GM18507 (cell line): ENCODE data around the gene CAMKMT.
A peak's percentile ranks its signal among the peaks of the same experiment; 100 is the strongest.

Experiments
- DNase-seq: peaks from one replicate; pipeline ENCODE4 v3.0.0; 2011; ENCODE audit warnings: low read depth; ENCODE audit not compliant: insufficient read length; ENCODE audit errors: extremely low spot score
- FAIRE-seq: peaks from 2 replicates; lab custom pipeline; 2011; peaks lifted over from hg19 to GRCh38; lab: Jason Lieb, UNC

CAMKMT gene

DNA sequence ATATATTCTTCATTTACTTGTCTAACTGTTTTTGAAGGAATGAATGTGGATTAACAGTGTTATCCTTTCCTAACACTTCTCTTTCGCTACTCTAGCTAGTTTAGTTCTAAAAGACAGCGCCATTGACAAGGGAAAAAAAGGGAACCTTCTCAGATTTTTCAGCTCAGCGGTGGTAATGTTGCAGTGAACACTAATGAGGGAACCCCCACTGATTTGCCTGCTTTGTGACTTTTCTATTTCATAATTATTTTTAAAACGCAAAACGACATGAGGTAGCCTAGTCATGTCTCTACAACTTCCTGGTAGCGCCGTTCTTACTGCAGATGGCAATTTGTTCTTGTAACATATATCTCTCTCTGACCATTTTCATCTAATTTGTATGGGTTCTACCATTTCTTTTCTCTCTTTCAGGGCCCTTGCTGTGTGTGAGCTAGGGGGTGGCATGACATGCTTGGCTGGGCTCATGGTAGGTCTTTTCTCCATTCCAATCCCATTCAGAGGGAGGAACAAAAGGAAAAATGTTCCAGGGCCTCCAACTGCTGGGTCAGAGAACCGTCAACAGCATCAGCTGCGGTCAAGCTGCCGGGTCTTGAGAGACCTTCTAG, 344.2 kb downstream of the CAMKMT start:
- DNase-seq: no peak
- no peak for FAIRE-seq

DNA sequence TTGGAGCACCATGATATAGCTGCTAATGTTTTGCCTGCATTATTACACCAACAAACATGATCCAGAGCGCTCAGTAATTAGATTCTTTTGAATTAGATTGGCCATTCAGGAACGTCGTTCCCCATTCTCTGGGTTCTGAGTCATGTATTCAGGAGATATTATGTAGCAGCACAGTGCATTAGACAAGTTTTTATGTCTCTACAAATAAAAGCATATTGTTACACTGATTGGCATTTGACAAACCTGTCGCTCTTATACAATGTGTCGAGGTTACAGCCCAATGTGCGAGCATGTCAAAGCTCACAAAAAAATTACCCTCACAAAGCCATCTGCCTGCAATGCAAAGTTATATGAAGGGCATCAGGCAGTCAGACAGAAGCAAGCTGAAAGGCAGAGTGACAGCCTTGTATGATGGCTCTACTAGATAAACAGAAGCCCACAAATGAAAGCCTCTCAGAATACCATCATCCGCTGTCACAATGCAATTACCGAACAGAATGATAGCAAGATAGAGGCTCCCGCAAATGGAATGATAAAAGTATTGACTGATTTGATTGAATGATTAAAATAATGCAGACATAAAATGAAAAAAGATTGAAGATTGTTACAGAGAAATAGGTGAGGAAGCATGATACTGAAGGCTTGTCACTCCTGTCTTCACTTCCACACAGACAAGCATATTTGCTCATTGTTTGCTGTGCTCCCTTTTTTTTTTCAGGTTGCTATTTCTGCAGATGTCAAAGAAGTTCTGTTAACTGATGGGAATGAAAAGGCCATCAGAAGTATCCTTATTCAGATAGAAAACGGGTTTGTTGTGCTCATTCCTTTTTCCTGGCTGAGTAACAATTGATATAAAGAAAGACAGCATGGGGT, 345.2 kb downstream of the CAMKMT start:
- no peak for FAIRE-seq
- no peak for DNase-seq

DNA sequence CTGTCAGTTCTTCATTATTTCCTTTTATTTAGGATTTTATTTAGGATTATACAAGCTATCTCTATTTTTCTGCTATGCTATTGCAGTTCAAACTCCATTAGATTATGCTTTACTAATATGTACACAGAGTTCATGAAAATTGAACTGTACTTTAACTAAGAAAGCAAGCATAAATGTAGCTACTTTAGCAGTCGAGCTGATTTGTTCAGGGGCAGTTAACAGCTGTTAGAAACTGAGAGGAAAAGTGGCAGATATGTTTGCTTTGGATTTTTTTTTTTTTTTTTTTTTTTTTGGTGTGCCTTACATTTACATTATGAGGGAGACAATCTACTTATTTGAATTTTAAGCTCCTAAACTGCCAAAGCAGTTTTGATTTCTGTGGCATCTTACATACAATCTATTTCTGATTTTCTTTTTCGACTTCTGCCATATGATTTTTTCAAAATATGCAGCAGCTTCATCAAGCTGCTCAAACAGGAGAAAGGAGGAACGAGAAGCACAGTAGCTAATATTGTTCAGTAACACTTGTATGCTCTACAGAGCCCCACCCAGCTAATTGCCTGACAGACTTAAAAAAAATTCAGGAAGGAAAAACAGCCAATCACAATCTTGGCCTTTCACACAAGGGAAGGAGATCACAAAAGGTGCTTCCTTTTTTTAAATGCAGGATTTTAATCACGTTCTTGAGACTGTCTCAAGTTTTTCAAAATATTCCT, 346.4 kb downstream of the CAMKMT start:
- DNase-seq (no peak), FAIRE-seq (peak; percentile 86)

DNA sequence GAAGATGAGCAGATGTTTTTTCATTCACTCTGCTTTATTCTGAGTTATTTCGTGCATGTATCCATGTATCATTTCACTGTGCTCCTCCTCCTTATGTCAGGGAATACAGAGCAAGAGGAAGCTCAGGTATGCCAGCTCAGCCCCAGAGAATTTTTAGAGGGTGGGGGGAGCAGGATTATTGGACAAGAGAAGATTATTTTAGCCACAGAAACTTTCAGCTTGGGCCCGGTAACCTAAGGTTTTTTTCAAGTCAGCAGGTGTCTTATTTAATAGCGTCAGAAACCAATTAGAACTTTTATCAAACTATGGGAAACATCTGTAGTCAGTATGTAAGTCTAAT, 346.9 kb downstream of the CAMKMT start:
- FAIRE-seq: no peak
- no peak for DNase-seq

DNA sequence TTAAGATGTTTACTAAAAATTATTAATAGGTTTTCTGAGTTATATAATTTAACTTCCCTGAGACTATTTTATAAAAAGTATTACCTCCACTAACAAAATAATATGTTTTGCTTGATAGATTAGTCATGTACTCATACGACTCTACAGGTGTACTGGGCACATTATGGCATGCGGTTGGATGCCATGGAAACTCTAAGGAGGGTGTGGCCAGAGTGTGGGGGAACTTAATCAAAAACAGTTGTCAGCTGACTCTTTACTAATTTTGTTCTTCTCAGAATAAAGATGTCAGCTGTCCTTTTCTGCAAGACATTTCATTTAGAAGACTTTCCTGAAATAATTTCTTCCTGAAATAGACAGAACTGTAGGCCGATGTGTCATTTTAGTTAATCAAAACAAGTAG, 351.4 kb downstream of the CAMKMT start:
- no peak for DNase-seq
- FAIRE-seq: peak; percentile 61

DNA sequence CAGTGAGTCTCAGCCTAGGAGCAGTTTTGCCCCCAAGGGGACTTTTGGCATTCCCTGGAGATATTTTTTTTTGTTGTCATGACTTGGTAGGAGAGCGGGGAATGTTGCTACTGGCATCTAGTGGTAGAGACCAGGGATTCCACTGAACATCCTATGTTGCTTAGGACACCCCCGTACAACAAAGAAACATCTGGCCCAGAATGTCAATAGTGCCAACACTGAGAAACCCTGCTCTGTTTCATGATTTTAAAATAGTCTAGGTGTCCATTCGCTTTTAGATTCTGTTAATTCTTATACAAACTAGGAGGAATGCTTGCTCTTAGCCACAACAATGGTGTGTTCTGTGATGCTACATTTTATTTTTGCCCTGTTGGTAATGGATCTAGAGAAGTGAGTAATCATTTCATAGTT, 353.9 kb downstream of the CAMKMT start:
- DNase-seq (no peak), FAIRE-seq (no peak)

DNA sequence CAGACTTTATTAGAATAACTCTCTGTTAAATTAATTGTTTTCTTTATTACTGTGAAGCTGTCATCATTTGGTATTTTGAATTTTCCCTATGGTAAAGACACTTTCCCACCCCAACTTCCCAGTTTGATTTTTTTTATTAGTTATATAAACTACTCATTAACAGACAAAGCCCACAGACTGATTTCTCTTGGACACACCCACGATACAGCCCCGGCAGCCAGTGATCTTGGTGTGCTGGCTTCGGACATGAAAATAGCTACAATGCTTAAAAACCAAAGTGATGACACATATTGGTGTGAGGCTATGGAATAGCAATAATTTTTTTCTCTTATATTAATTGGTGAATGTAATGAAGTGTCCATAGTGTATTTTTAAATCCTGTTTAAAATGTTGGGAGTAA, 354.4 kb downstream of the CAMKMT start:
- FAIRE-seq (no peak), DNase-seq (no peak)

DNA sequence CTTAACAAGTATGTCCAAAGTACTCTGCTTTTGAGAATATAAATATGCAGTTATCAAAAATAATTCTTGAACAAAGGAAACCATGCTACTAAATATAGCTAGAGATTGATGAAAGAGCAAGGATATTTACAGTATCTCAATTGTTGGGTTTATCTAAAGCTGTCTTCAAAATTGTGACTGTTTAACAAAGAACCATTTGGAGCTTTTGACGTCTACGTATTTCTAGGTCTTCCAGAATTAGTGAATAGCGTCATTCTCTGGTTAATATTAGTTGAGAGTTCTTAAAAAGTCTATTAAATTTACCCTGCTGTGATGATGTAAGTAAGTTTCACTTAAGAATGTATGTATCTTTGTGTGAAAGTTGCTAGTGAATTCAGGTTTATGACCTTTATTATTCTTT, 356.7 kb downstream of the CAMKMT start:
- no peak for FAIRE-seq
- no peak for DNase-seq

DNA sequence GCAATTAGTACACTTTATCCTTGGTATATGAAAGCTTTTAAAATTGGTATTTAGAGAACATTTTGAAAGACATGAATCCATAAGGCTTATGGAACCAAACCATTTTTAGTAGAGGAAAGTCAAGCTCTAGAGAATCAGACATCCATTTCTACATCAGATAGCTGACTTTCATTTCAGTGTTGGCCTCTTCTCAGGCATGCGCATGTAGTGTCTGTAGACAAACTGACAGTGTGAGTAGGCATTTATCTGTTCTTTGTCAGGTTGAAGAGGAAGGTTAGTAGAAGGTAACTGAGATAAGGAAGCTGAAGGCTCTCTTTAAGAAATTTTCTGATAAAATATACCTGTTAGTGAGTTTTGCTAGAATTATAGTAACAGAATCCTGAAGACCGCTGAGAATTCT, 357.8 kb downstream of the CAMKMT start:
- DNase-seq (no peak), FAIRE-seq (no peak)

DNA sequence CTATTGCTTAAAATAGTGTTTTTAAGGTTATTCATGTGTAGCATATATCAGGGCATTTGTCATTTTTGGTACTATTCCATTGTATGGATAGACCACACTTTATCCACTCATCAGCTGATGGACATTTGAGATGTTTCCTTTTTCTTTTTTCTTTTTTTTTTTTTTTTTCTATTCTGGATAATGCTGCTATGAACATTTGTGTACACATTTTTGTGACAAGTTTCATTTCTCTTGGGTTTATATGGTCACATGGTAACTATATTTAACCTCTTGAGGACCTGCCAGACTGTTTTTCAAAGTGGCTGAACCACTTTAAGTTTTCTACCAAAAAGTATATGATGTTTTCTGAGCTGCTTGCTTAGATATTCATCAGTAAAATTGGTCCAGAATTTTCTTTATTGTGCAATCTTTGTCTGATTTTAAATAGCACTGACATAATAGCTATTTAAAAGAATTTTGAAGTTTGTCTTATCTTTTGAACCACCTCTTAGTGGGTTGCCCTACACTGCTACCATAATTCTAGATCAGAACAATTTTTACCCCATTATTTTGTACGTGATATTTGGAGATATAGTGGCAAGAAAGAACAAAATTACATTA, 360.4 kb downstream of the CAMKMT start:
- FAIRE-seq: peak; percentile 58
- no peak for DNase-seq

DNA sequence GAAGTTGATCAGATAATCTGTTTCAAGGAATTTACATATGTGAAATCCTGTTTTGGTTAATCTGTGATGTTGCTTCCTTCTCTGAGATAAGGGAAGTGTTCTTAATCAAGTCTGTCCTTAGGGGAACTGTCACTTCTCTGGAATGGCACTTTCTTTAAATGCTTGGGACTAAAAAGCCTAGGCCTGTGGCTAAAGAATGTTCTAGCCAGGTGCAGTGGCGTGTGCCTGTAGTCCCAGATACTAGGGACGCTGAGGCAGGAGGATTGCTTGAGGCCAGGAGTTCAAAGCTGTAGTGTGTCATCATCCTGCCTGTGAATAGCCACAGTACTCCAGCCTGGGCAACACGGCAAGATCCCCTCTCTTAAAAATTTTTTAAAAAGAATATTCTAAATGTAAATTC, 362.2 kb downstream of the CAMKMT start:
- FAIRE-seq (no peak), DNase-seq (no peak)

DNA sequence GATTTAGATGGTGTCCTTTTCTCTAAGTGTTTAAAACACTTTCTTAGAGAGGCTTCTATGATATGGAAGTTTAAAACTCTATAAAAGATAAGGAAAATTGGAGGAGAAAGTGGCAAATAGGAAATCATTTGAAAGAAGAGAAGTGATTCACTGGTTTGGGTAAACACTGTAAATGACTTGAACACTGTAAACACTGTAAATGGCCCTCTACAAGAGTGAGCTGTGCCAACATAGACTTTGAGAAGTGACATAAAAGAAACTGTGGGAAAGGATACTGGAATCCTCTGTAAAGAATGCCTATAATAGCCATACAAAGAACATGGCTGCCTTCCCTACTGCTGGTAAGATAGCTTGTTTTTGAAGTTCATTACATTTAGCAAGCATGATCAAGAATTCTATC, 368.8 kb downstream of the CAMKMT start:
- no peak for FAIRE-seq
- DNase-seq: no peak

DNA sequence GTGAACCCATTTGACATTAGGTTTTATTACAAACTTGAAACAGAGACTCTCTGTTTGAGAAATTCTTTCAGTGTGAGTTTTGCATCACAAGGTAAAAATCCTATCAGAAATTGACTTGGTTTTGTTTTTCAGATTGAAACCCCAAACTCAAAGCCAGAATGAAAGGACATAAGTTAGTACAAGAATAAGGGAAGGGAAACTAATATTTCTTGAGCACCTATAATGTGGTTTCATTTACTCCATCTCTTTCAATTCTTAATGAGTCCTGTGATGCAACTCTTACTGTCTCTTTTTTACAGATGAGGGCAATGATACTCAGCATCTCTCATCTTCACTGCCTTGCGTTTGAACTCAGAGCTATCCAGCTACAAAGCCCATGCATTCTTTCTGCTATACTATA, 369.8 kb downstream of the CAMKMT start:
- peak; percentile 82 for FAIRE-seq
- no peak for DNase-seq

DNA sequence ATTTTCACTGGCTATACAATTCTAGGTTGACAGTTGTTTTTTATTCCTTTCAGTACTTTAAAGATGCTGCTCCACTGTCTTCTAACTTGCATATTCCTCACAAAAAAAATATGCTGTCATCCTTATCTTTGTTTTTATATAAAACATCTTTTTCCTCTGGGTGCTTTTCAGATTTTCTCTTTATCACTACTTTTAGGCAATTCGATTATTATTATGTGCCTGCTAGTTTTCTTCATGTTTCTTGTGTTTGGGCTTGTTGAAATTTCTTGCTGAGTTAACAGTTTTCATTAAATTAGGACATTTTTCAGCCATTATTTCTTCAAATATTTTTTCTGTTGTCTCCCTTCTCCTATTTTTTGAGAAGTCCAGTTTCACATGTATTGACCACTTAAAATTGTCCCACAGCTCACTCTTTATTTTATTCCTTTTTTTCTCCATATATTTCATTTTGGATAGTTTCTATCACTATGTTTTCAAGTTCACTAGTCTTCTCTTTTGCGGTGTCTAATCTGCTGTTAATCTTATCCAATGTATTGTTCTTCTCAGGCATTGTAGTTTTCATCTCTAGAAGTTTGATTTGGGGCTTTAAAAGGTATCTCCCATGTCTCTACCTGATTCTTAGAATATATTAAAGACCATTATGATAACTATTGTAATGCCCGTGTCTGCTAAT, 374.7 kb downstream of the CAMKMT start:
- no peak for FAIRE-seq
- DNase-seq: no peak

DNA sequence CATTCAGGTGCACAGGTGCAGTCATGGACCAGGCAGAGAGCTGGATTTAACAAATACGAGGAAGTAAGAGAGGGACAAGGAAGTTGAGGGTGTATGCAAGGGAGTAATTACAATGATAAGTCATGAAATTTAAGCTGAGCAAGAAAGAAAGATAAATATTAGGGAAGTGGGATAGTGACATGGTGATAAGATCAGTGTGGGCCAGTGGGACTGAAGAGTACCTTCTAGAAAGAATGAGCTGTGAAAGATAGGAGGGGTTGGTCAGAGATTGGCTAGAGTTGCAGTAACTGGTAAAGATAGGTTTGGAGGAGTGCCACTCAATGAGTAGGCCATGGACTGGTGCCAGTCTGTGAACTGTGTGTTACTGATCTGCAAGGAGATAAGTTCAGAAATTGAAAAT, 378.9 kb downstream of the CAMKMT start:
- no peak for DNase-seq
- FAIRE-seq: no peak

DNA sequence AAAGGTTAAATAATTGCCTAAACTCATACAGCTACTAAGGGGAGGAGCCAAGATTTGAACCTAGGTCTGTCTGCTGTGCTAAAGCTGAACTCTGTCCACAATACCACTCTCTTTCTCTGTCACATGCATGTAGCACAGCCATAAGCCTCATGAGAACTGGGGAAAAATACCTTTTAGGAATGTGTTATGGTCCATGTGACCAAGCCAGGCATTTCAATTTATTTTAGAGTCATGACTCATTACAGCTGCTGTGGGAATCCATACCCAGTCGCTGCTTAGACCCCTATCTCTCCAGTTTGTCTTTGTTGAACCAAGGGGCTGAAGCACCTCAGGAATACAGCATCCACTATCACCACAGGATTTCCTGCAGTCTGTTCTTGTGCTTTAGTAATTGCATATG, 379.8 kb downstream of the CAMKMT start:
- FAIRE-seq (no peak), DNase-seq (no peak)

DNA sequence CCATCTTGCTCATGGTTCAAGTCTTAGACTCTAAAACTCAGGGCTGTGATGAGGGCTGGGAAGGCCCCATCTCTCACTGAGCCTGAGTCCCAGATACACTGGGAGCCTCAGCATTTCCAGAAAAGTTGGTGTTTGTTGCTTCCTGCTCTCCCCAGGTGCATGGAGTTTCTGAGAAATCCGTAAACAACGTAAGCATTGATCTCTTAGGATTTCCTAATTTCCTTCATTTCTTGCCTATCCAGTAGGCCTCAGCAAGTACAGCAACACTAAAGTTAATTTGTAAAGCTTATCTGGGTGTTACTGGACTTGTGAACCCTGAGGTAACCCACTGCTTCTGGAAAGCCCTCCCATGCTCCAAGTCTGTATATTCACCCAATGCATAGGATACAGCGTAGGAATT, 380.3 kb downstream of the CAMKMT start:
- FAIRE-seq (no peak), DNase-seq (no peak)

DNA sequence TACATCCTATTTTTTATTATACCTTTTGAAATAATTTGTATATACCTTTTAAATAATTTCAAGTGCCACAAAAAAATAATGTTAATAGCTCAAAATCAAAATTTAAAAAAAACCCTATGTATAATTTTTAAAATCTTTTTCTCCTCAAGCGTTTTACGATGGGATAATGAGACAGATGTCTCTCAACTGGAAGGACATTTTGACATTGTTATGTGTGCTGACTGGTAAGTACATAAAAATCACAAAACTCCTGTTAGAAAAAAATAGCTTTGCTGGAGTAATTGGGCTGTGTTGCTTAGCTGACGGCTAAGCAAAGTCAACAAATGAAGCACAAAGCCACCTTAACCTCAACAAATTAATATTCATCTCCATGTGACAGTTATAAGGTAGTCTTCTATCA, 381.7 kb downstream of the CAMKMT start:
- no peak for FAIRE-seq
- DNase-seq: no peak

DNA sequence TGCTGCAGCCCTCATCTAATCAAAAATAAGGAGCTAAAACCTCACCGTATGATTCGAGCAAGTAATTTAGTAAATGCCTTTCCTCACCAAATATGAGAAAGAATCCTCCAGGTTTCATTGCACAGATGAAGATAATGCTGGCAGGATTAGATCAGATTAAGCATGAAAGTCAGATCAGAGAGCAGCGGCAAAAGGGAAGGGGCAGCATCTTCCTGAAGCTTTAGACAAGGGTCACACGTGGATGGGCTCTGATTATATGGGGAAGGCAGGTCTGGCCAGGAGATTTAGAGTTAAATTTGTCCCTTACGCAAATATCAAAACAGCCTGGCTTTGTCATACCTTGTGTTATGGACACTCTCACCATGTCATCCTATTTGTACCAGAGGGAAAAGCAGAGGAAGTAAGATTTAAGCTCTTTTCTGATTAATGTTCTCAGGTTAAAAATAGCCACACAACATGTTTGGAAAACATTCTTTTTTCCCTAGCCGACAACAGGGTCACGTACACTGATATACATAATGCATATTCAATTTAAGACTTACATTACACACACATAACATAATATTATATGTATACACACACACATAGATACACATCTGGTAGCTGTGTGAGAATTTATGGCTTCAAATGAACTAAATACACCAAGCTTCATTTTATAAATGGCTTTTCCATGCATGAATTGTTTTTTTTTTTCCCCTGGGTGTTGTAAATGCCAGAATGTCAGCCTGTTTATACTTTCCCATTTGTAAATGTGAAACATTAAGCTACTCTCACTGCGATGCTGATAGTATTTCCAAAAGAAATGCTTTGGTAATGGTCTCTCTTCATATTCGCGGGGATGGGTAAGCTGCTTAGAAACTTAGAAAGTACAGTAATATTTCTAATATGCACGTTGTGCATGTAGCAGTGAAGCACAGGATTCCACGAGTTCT, 383.5 kb downstream of the CAMKMT start:
- DNase-seq (no peak), FAIRE-seq (no peak)
